Epithelial cell of proximal tubule (primary cell): Measurements from ENCODE around the gene SLC45A1. TPM values are rescaled to one million over a fixed set of nuclear protein-coding genes. Genes with fewer than 3 reads are reported as not detected.

Experiments used
- DNase-seq: peaks from one replicate; pipeline ENCODE4 v3.0.0-alpha.2; 2011; ENCODE audit warnings: low read depth
- H3K4me3 ChIP-seq: 2 replicates; pipeline ENCODE4 v1.5.1; 2011; ENCODE audit warnings: low read depth, mild to moderate bottlenecking, low read length
- CTCF ChIP-seq: conservative IDR thresholded peaks from 2 replicates; pipeline ENCODE4 v1.5.1; 2012; ENCODE audit warnings: low read depth, mild to moderate bottlenecking, low read length
- total RNA-seq: library from RNA; depleted of rRNA; stranded (reverse); fragments of >200 nt; gene quantifications from 2 replicates; pipeline ENCODE4 v1.2.3, GENCODE V29; 2015

The SLC45A1 gene
- total RNA-seq, 1 donor from 2014 or later: 0.63 TPM

GRCh38 chr1:8283058-8283884, 34.6 kb upstream of the SLC45A1 start:
- DNase-seq: no peak
- TF ChIP-seq CTCF: no peak

GRCh38 chr1:8284127-8284526, 33.8 kb upstream of the SLC45A1 start:
- no peak for DNase-seq
- no peak for TF ChIP-seq CTCF
- H3K4me3 ChIP-seq: no peak overlapping the region

More at GRCh38 chr1:8283058-8283884, 34.6 kb upstream of the SLC45A1 start:
- H3K4me3 ChIP-seq: no peak overlapping the region

- DNase-seq: no peak
- no peak for TF ChIP-seq CTCF
- no peak overlapping the region for H3K4me3 ChIP-seq
These were observed 32.8 kb upstream of the SLC45A1 start for GRCh38 chr1:8285103-8285502.

GRCh38 chr1:8285965-8286364, 31.9 kb upstream of the SLC45A1 start:
- no peak for DNase-seq
- no peak for TF ChIP-seq CTCF
- no peak overlapping the region for H3K4me3 ChIP-seq

- no peak for TF ChIP-seq CTCF
- no peak for DNase-seq
- no peak overlapping the region for H3K4me3 ChIP-seq
These were observed 24.8 kb upstream of the SLC45A1 start for GRCh38 chr1:8293118-8293517.

- no peak for TF ChIP-seq CTCF
- H3K4me3 ChIP-seq: no peak overlapping the region
- DNase-seq: no peak
These were observed 24.2 kb upstream of the SLC45A1 start for GRCh38 chr1:8293641-8294169.
